ENCODE data around the gene C3orf62.
"Not testable (repeated sequence)": the region's sequence is repeated elsewhere in the genome, so short reads cannot be mapped to it uniquely, and the experiment has no call there.

The C3orf62 gene

DNA sequence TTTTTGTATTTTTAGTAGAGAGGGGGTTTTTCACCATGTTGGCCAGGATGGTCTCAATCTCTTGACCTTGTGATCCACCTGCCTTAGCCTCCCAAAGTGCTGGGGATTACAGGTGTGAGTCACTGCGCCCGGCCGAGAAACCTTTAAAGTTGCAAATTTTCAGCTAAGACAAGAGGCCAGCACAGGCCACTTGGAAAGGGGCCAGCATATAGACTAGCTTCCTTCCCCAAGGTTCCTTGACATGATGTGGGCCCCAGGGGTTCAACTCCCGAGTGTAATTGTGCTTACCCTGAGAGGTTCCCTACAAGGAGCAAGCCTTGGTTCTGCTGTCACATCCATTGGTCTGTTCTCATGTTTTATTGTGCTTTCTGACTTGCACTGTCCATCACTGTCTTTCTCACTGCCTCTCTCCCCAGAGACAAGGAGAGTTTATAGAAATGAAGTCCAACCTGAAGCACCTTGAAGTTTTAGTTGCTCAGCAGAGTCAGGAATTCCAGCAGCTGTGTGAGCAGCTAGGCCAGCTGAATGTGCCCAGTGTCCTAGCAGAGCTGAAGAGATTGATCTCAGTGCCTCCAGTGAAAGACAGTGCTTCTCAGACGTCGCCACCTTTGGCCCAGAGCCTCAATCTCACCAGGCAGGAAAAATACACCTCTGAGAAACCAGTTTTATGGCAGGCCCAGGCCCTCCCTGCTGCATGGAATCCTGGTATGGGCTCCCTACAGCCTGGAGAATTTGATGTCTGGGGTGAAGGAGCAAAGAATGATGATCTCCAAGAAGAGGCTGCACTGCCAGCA lies 21.1 kb downstream of the C3orf62 start:
- no peak overlapping the region for H3K4me3 ChIP-seq (ENCODE audit: low read length)
- TF ChIP-seq ZNF274 (IDR thresholded peaks at IDR 0.05; ENCODE audit: low read depth, low read length) = no peak

DNA sequence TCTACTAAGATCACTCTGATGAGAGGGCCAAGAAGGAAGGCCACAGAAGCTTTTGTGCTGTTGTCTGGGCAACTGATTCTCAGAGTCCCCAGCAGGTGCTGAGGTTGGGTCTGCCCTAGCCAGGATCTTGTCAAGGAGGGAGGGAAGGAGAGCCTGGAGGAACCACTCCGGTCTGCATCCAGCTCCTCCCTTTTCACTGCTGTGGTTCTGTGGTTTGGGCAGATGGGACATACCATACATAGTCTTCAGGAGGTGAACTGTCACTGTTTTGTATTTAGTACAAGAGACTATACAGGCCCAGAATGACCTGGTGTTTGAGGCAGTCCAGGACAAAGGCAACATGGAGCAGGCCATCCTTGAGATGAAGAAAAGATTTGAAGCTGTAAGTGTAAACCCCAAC lies 21.9 kb downstream of the C3orf62 start:
- TF ChIP-seq ZNF274 (IDR thresholded peaks at IDR 0.05; ENCODE audit: low read depth, low read length) = no peak
- no peak overlapping the region for H3K4me3 ChIP-seq (ENCODE audit: low read length)

DNA sequence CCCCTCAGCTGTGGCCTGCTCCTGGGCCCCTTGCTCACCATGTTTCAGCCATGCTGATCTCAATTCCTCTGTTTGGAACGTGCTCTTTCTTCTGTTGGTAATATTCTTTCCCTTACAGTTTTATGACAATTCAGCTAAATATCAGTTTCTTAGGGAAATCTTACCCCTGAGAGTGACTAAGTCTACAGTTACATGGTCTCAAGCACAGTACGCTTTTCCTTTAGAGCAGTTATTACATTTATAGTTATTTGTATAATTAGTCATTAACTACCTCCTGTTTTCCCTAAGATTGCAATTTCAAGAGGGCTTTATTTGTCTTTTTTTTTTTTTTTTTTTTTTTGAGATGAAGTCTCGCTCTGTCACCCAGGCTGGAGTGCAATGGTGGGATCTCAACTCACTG lies 23.5 kb downstream of the C3orf62 start:
- no peak overlapping the region for H3K4me3 ChIP-seq (ENCODE audit: low read length)
- no peak for TF ChIP-seq ZNF274 (IDR thresholded peaks at IDR 0.05; ENCODE audit: low read depth, low read length)

DNA sequence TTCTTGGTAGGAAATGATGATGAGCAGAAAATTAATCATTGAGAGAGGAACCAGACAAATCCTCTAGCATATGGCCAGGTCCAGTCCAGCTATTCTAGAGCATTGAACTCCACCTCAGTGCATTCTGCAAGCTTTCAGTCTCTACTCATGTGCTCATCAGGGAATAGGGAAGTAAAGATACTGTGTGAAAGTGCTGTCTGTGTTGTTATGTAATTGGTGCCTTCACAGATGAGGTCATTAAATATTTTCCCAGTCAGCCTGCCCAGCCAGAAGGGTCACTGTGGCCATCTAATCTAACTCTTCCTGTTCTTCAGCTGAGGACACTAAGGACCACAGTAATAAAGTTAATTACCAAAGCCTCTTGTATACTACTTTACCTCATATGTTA lies 28.2 kb downstream of the C3orf62 start:
- H3K4me3 ChIP-seq (ENCODE audit: low read length) = no peak overlapping the region
- TF ChIP-seq ZNF274 (IDR thresholded peaks at IDR 0.05; ENCODE audit: low read depth, low read length) = no peak

GRCh38 chr3:49244581-49245205 lies 32.3 kb downstream of the C3orf62 start:
- TF ChIP-seq ZNF274 (IDR thresholded peaks at IDR 0.05; ENCODE audit: low read depth, low read length) = no peak
- no peak overlapping the region for H3K4me3 ChIP-seq (ENCODE audit: low read length)

- H3K4me3 ChIP-seq (ENCODE audit: low read length) = not testable (repeated sequence)
Observed at GRCh38 chr3:49240091-49240490, 36.9 kb downstream of the C3orf62 start.

GRCh38 chr3:49238274-49239127 lies 38.5 kb downstream of the C3orf62 start:
- H3K4me3 ChIP-seq (ENCODE audit: low read length) = no peak overlapping the region
- TF ChIP-seq ZNF274 (IDR thresholded peaks at IDR 0.05; ENCODE audit: low read depth, low read length) = no peak

GRCh38 chr3:49237344-49237743 lies 39.7 kb downstream of the C3orf62 start:
- TF ChIP-seq ZNF274 (IDR thresholded peaks at IDR 0.05; ENCODE audit: low read depth, low read length) = no peak
- H3K4me3 ChIP-seq (ENCODE audit: low read length) = no peak overlapping the region

DNA sequence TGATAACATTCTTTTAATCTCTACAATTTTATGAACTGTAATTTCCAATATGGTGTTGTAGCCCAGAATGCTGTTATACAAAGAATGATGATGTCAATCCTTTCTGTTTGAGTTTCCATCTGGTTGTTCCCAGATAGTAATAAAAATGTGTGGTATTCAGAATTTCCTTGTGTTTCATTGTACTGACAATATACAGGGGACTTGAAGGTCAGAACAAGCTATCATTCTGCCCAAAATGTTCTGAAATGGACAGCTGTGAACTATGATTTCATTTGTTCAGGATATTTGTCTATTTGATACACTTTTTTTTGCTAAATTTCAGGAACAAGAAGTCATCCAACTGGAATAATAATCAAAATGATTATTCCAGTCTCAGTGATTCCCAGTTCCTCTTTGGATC lies 40.8 kb downstream of the C3orf62 start:
- TF ChIP-seq ZNF274 (IDR thresholded peaks at IDR 0.05; ENCODE audit: low read depth, low read length) = no peak
- no peak overlapping the region for H3K4me3 ChIP-seq (ENCODE audit: low read length)

DNA sequence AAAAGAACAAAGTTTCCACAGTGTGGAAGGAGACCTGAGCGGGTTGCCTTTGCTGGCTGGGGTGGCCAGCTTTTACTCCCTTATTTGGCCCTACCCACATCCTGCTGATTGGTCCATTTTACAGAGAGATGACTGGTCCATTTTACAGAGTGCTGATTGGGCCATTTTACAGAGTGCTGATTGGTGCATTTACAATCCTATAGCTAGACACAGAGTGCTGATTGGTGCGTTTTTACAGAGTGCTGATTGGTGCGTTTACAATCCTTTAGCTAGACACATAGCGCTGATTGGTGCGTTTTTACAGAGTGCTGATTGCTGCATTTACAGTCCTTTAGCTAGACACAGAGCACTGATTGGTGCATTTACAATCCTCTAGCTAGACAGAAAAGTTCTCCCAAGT lies 48.2 kb downstream of the C3orf62 start:
- not testable (repeated sequence) for H3K4me3 ChIP-seq (ENCODE audit: low read length)

DNA sequence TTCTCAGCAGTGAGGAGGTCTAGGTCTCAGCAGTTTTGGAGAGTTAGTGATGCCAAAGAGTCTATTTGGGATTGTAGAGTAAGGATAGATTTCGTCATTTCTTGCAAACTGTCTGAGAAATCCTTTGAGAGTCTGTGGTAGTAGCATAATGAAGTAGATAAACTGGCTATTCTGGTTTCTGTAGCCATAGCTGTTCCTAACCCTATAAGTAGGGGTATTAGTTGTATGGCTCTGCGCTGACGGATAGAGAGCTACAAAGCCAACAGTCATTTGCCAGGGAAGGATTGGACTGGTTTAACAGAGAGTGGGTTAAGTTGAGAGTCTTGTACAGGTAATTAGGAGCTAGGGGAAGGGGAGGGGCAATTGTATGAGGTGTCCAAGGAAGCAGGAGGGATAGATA lies 55.0 kb downstream of the C3orf62 start:
- no peak overlapping the region for H3K4me3 ChIP-seq (ENCODE audit: low read length)
- TF ChIP-seq ZNF274 (IDR thresholded peaks at IDR 0.05; ENCODE audit: low read depth, low read length) = no peak

DNA sequence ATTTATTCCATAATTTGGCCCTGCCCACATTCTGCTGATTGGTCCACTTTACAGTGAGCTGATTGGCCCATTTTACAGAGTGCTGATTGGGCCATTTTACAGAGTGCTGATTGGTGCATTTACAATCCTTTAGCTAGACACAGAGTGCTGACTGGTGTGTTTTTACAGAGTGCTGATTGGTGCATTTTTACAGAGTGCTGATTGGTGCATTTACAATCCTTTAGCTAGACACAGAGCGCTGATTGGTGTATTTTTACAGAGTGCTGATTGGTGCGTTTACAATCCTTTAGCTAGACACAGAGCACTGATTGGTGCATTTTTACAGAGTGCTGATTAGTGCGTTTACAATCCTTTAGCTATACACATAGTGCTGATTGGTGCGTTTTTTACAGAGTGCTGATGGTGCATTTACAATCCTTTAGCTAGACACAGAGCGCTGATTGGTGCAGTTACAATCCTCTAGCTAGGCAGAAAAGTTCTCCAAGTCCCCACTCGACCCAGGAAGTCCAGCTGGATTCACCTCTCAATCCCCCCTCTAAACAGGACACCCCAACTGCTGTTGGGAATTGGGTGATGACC lies 56.0 kb downstream of the C3orf62 start:
- H3K4me3 ChIP-seq (ENCODE audit: low read length) = not testable (repeated sequence)

- H3K4me3 ChIP-seq (ENCODE audit: low read length) = no peak overlapping the region
- TF ChIP-seq ZNF274 (IDR thresholded peaks at IDR 0.05; ENCODE audit: low read depth, low read length) = no peak
Observed at GRCh38 chr3:49219132-49219531, 57.9 kb downstream of the C3orf62 start.
